ENCODE data around the gene COMP.

Gene COMP

GRCh38 chr19:18741124-18742121 is 49.7 kb downstream of the COMP start:
- Histone ChIP-seq H3K4me1 (ENCODE audit: insufficient read depth, low read length, poor library complexity, severe bottlenecking) (no peaks in the 10 kb centered on the region), H2AFZ (ENCODE audit: low read length) (no peak overlapping the region), H3K4me3 (ENCODE audit: low read length, poor library complexity, severe bottlenecking) (no peak overlapping the region), H4K20me1 (ENCODE audit: insufficient read depth, low read length, poor library complexity, severe bottlenecking) (no peaks in the 10 kb centered on the region), H3K4me2 (ENCODE audit: low read depth, low read length, poor library complexity, severe bottlenecking) (no peak overlapping the region), H3F3A (ENCODE audit: low read depth) (no peaks in the 10 kb centered on the region), H3K9me2 (replicated peaks; ENCODE audit: low read depth, low read length) (no peaks in the 10 kb centered on the region), H3K27me3 (ENCODE audit: insufficient read depth, low read length, poor library complexity, severe bottlenecking) (no peaks in the 10 kb centered on the region), H3K9me3 (ENCODE audit: insufficient read depth, low read depth, low read length) (no peaks in the 10 kb centered on the region), H3K79me2 (ENCODE audit: insufficient read depth, low read length) (no peaks in the 10 kb centered on the region), H3K36me3 (ENCODE audit: insufficient read depth, low read length) (no peaks in the 10 kb centered on the region), H3K9ac (ENCODE audit: low read depth, low read length, poor library complexity, severe bottlenecking) (no peak overlapping the region)
- no peak for TF ChIP-seq EZH2phosphoT487 (IDR thresholded peaks at IDR 0.05; ENCODE audit: borderline replicate concordance)
- TF ChIP-seq CTCF (conservative IDR thresholded peaks at IDR 0.05; ENCODE audit: low read length) = no peak

DNA sequence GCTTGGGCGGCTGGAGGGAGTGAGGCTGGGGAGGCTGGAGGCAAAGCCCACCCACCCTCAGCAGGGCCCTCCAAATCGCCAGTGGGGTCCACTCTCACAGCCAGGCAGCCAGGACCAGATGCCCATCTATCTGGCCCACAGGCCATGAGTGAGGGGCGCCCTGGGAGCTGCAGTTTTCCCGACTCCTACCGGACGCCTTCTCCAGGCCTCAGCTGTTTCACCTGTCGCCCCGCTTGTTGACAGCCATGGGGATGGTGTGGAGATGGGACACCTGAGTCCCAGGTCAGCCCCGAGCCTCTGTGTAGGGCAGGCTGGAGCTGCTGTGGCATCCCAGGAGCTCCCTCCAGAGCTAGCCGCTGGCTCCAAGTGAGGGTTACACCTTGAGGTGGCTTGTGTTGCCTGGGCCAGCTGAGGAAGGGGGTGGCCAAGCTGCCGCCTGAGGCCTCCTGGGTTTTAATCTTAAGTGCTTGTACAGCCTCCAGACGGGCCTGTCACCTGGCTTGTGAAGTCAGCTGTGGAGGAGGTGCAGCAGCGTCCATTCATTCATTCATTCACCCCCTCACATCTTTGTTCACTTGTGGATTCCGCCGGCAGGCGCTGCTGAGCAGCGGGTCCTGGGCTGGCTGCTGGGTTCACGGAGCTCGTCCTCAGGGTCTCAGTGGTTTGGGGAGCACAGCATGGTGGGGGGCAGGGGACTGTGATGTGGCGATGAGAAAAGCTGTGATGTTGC is 52.0 kb downstream of the COMP start:
- no peak overlapping the region for H3K9ac ChIP-seq (ENCODE audit: low read depth, low read length, poor library complexity, severe bottlenecking)
- H3K79me2 ChIP-seq (ENCODE audit: insufficient read depth, low read length) = no peaks in the 10 kb centered on the region
- H4K20me1 ChIP-seq (ENCODE audit: insufficient read depth, low read length, poor library complexity, severe bottlenecking) = no peaks in the 10 kb centered on the region
- H3K4me2 ChIP-seq (ENCODE audit: low read depth, low read length, poor library complexity, severe bottlenecking) = no peak overlapping the region
- no peaks in the 10 kb centered on the region for H3F3A ChIP-seq (ENCODE audit: low read depth)
- no peaks in the 10 kb centered on the region for H3K36me3 ChIP-seq (ENCODE audit: insufficient read depth, low read length)
- no peak overlapping the region for H2AFZ ChIP-seq (ENCODE audit: low read length)
- H3K9me2 ChIP-seq (replicated peaks; ENCODE audit: low read depth, low read length) = no peaks in the 10 kb centered on the region
- no peaks in the 10 kb centered on the region for H3K27me3 ChIP-seq (ENCODE audit: insufficient read depth, low read length, poor library complexity, severe bottlenecking)
- H3K4me3 ChIP-seq (ENCODE audit: low read length, poor library complexity, severe bottlenecking) = no peak overlapping the region
- no peaks in the 10 kb centered on the region for H3K4me1 ChIP-seq (ENCODE audit: insufficient read depth, low read length, poor library complexity, severe bottlenecking)
- no peak for TF ChIP-seq EZH2phosphoT487 (IDR thresholded peaks at IDR 0.05; ENCODE audit: borderline replicate concordance)
- no peak for TF ChIP-seq CTCF (conservative IDR thresholded peaks at IDR 0.05; ENCODE audit: low read length)
- H3K9me3 ChIP-seq (ENCODE audit: insufficient read depth, low read depth, low read length) = no peaks in the 10 kb centered on the region

- Histone ChIP-seq H3K9me2 (replicated peaks; ENCODE audit: low read depth, low read length) (no peaks in the 10 kb centered on the region), H3K36me3 (ENCODE audit: insufficient read depth, low read length) (no peaks in the 10 kb centered on the region), H3K79me2 (ENCODE audit: insufficient read depth, low read length) (no peaks in the 10 kb centered on the region), H3K4me3 (ENCODE audit: low read length, poor library complexity, severe bottlenecking) (no peak overlapping the region), H3K4me2 (ENCODE audit: low read depth, low read length, poor library complexity, severe bottlenecking) (no peak overlapping the region), H3F3A (ENCODE audit: low read depth) (no peaks in the 10 kb centered on the region), H3K9ac (ENCODE audit: low read depth, low read length, poor library complexity, severe bottlenecking) (no peak overlapping the region), H4K20me1 (ENCODE audit: insufficient read depth, low read length, poor library complexity, severe bottlenecking) (no peaks in the 10 kb centered on the region), H3K27me3 (ENCODE audit: insufficient read depth, low read length, poor library complexity, severe bottlenecking) (no peaks in the 10 kb centered on the region), H2AFZ (ENCODE audit: low read length) (no peak overlapping the region), H3K4me1 (ENCODE audit: insufficient read depth, low read length, poor library complexity, severe bottlenecking) (no peaks in the 10 kb centered on the region), H3K9me3 (ENCODE audit: insufficient read depth, low read depth, low read length) (no peaks in the 10 kb centered on the region)
- no peak for TF ChIP-seq EZH2phosphoT487 (IDR thresholded peaks at IDR 0.05; ENCODE audit: borderline replicate concordance)
- TF ChIP-seq CTCF (conservative IDR thresholded peaks at IDR 0.05; ENCODE audit: low read length) = no peak
Measured at GRCh38 chr19:18737954-18738351, 53.2 kb downstream of the COMP start.
